Activated CD4-positive, alpha-beta T cell treated with anti-CD3 and anti-CD28 coated beads, Interleukin-2, amount 10 ng/mL, durations not matched to agents 7 days and 5 days (primary cell): ENCODE data around the gene POLR2J. TPM values are rescaled to one million over a fixed set of nuclear protein-coding genes. Genes with fewer than 3 reads are reported as not detected.
"Not testable (repeated sequence)": the region's sequence is repeated elsewhere in the genome, so short reads cannot be mapped to it uniquely, and the experiment has no call there.

Experiments used
- CTCF ChIA-PET: fragments of 350-600 bp; sonication (Branson Sonifier 250); formaldehyde crosslinking; loops from one replicate; lab custom pipeline; 2021; ENCODE audit warnings: antibody characterized with exemption; lab: Charles Lee
- POLR2A ChIA-PET: fragments of 350-600 bp; sonication (Branson Sonifier 250); formaldehyde crosslinking; loops from one replicate; lab custom pipeline; 2021; ENCODE audit warnings: antibody characterized with exemption; lab: Charles Lee
- DNase-seq: peaks from one replicate; pipeline ENCODE4 v3.0.0-alpha.2; 2020
- H3K27ac Mint-ChIP-seq: one replicate; pipeline ENCODE4 v1.8.0; 2021; ENCODE audit warnings: mild to moderate bottlenecking, moderate library complexity, mixed read lengths
- H3K27me3 Mint-ChIP-seq: one replicate; pipeline ENCODE4 v1.8.0; 2021; ENCODE audit warnings: mixed read lengths
- H3K36me3 Mint-ChIP-seq: one replicate; pipeline ENCODE4 v1.8.0; 2021; ENCODE audit warnings: low read depth, mixed read lengths
- H3K4me1 Mint-ChIP-seq: one replicate; pipeline ENCODE4 v1.8.0; 2021; ENCODE audit warnings: mixed read lengths
- H3K4me3 Mint-ChIP-seq: one replicate; pipeline ENCODE4 v1.8.0; 2021; ENCODE audit warnings: mild to moderate bottlenecking, moderate library complexity, mixed read lengths
- H3K9me3 Mint-ChIP-seq: one replicate; pipeline ENCODE4 v1.8.0; 2021; ENCODE audit warnings: mixed read lengths
- total RNA-seq, 2 experiments: library from RNA; stranded (reverse); gene quantifications; one replicate each; pipeline ENCODE4 v1.2.3, GENCODE V29; 2021

The POLR2J gene
- 10 to 100 TPM; 44.3 to 56.4 TPM for total RNA-seq

GRCh38 chr7:102478314-102479208 is at the start of gene POLR2J:
TSS of gene POLR2J (minus strand) at chr7:102478922. CDS start at chr7:102478860, 62 bp downstream.
- H3K9me3 Mint-ChIP-seq, H3K27me3 Mint-ChIP-seq, H3K36me3 Mint-ChIP-seq, POLR2A ChIA-PET, H3K4me1 Mint-ChIP-seq, CTCF ChIA-PET: not testable (repeated sequence)
- DNase-seq, result peak; percentile 91
- Mint-ChIP-seq H3K27ac (peak within 1 kb of the TSS; percentile 90), H3K4me3 (peak within 1 kb of the TSS; percentile 90)

GRCh38 chr7:102527822-102528793 is 49.4 kb upstream of the POLR2J start:
- H3K4me1 Mint-ChIP-seq, POLR2A ChIA-PET, H3K4me3 Mint-ChIP-seq, DNase-seq, H3K36me3 Mint-ChIP-seq, H3K27me3 Mint-ChIP-seq, CTCF ChIA-PET, H3K27ac Mint-ChIP-seq, H3K9me3 Mint-ChIP-seq: not testable (repeated sequence)

- H3K36me3 Mint-ChIP-seq, POLR2A ChIA-PET, CTCF ChIA-PET, H3K27ac Mint-ChIP-seq, DNase-seq, H3K9me3 Mint-ChIP-seq, H3K4me3 Mint-ChIP-seq, H3K27me3 Mint-ChIP-seq, H3K4me1 Mint-ChIP-seq: not testable (repeated sequence)
Measured at GRCh38 chr7:102527182-102527581, 48.5 kb upstream of the POLR2J start.

- H3K27me3 Mint-ChIP-seq, POLR2A ChIA-PET, H3K36me3 Mint-ChIP-seq, CTCF ChIA-PET, H3K27ac Mint-ChIP-seq, DNase-seq, H3K9me3 Mint-ChIP-seq, H3K4me3 Mint-ChIP-seq, H3K4me1 Mint-ChIP-seq: not testable (repeated sequence)
Measured at GRCh38 chr7:102524803-102525202, 46.1 kb upstream of the POLR2J start.

GRCh38 chr7:102520797-102521196 is 42.1 kb upstream of the POLR2J start:
- POLR2A ChIA-PET, H3K27ac Mint-ChIP-seq, DNase-seq, H3K27me3 Mint-ChIP-seq, CTCF ChIA-PET, H3K36me3 Mint-ChIP-seq, H3K9me3 Mint-ChIP-seq, H3K4me3 Mint-ChIP-seq, H3K4me1 Mint-ChIP-seq: not testable (repeated sequence)

GRCh38 chr7:102517550-102518147 is 38.9 kb upstream of the POLR2J start, which contains the start of gene RASA4B:
TSS of gene RASA4B (minus strand) at chr7:102517777. CDS start at chr7:102517710, 67 bp downstream.
- H3K4me3 Mint-ChIP-seq, result peak within 1 kb of the TSS; percentile 13
- peak; percentile 25 for DNase-seq
- H3K9me3 Mint-ChIP-seq, CTCF ChIA-PET, H3K27ac Mint-ChIP-seq, H3K27me3 Mint-ChIP-seq, H3K4me1 Mint-ChIP-seq, POLR2A ChIA-PET, H3K36me3 Mint-ChIP-seq: not testable (repeated sequence)

GRCh38 chr7:102516951-102517350 is 38.2 kb upstream of the POLR2J start:
- CTCF ChIA-PET, H3K27ac Mint-ChIP-seq: not testable (repeated sequence)

GRCh38 chr7:102515889-102516288 is 37.2 kb upstream of the POLR2J start:
- H3K27me3 Mint-ChIP-seq, CTCF ChIA-PET, H3K4me3 Mint-ChIP-seq, H3K4me1 Mint-ChIP-seq, H3K27ac Mint-ChIP-seq, H3K9me3 Mint-ChIP-seq, POLR2A ChIA-PET, H3K36me3 Mint-ChIP-seq, DNase-seq: not testable (repeated sequence)

More at GRCh38 chr7:102516951-102517350, 38.2 kb upstream of the POLR2J start:
- H3K4me3 Mint-ChIP-seq, POLR2A ChIA-PET, DNase-seq, H3K9me3 Mint-ChIP-seq, H3K4me1 Mint-ChIP-seq, H3K27me3 Mint-ChIP-seq, H3K36me3 Mint-ChIP-seq: not testable (repeated sequence)

- POLR2A ChIA-PET, CTCF ChIA-PET, H3K36me3 Mint-ChIP-seq, H3K9me3 Mint-ChIP-seq, H3K27me3 Mint-ChIP-seq, H3K4me3 Mint-ChIP-seq, H3K27ac Mint-ChIP-seq, H3K4me1 Mint-ChIP-seq, DNase-seq: not testable (repeated sequence)
Measured at GRCh38 chr7:102514881-102515721, 36.4 kb upstream of the POLR2J start.

GRCh38 chr7:102512642-102513221 is 34.0 kb upstream of the POLR2J start:
- H3K4me1 Mint-ChIP-seq, H3K36me3 Mint-ChIP-seq, CTCF ChIA-PET, H3K4me3 Mint-ChIP-seq, H3K9me3 Mint-ChIP-seq, H3K27me3 Mint-ChIP-seq, POLR2A ChIA-PET, H3K27ac Mint-ChIP-seq: not testable (repeated sequence)
- DNase-seq, result peak; percentile 6

- H3K27me3 Mint-ChIP-seq, H3K4me3 Mint-ChIP-seq, DNase-seq, POLR2A ChIA-PET, H3K4me1 Mint-ChIP-seq, H3K36me3 Mint-ChIP-seq, H3K27ac Mint-ChIP-seq, CTCF ChIA-PET, H3K9me3 Mint-ChIP-seq: not testable (repeated sequence)
Measured at GRCh38 chr7:102511860-102512522, 33.3 kb upstream of the POLR2J start.
